Cerebellar cortex (tissue), 1 donor: Measurements from ENCODE around the gene MAP3K10.
"Not testable (repeated sequence)": the region's sequence is repeated elsewhere in the genome, so short reads cannot be mapped to it uniquely, and the experiment has no call there.

Experiments
- DNase-seq: peaks from one replicate; pipeline ENCODE4 v3.0.0-alpha.2; 2015; ENCODE audit warnings: low spot score

The MAP3K10 gene

DNA sequence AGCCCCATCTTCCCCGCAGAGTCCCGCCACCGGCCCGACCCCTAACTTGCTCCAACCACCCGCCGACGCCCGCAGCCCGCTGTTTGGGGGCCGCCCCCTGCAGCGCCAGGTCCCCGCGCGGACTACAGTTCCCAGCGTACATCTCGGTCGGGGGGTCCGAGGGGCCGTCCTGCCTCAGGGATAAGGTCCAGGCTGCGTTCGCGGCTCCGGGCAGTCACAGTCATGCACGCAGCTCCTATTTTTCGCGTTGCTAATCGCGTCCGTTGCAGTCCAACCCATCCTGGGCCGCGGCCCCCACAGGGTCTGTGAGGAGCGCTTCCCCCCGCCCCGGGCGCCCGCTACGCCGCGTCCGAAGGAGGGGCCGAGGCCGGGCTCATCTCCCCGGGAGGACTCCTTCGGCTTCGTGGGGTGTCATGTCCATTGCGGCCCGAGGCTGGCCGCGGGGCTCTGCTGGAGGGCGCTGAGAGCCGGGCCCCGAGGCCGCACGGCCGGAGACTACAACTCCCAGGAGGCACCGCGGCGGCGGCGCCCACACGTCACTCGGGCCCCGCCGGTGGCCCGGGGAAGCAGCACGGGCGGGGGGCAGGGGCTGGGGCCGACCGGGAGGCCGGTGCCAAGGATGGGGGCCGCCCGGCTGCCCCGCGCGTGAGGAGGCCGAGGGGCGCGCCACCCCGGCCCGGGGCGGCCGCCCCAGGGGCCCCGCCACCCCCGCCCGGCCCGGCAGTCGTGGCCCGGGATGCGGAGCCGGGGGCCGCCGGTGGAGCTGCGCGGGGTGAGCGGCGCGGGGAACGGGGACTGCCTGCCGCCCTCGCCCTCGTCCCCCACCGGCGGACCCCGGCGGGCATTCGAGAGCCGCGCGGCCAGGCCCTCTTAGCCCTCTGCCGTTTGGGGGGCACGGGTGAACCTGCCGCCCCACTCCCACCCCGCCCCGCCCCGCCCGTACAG lies at the start of gene MAP3K10:
MAP3K10 (plus strand) TSS at position 536 of the 945 bp plus-strand sequence. CDS start 606 bp downstream, outside the sequence.
- peak; percentile 66 for DNase-seq

DNA sequence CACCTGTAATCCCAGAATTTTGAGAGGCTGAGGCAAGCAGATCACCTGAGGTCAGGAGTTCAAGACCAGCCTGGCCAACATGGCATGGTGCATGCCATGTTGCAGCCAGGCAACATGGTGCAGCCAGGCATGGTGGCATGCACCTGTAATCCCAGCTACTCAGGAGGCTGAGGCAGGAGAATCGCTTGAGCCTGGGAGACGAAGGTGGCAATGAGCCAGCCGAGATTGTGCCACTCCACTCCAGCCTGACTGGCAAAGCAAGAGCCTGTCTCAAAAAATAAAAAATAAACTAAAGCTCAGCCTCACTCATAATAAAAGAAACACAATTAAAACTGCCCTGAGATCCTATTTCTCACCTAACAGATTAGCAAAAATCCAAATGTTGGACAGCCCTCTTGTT lies 49.7 kb upstream of the MAP3K10 start:
- DNase-seq: no peak

DNA sequence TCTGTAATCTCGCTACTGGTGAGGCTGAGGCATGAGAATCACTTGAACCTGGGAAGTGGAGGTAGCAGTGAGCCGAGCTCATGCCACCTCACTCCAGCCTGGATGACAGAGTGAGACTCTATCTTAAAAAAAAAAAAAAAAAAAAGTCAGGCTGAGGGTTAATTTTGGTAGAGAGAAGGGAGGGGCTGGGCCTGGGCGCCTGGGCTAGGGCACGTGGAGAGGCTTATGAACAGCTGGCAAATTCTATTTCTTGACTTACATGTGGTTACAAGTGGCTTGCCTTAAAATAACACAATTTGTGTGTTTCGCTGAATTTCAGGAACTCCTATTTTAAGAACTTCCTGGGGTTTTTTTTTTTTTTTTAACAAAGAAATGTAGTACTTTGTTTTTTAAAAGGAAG lies 47.6 kb upstream of the MAP3K10 start:
- no peak for DNase-seq

DNA sequence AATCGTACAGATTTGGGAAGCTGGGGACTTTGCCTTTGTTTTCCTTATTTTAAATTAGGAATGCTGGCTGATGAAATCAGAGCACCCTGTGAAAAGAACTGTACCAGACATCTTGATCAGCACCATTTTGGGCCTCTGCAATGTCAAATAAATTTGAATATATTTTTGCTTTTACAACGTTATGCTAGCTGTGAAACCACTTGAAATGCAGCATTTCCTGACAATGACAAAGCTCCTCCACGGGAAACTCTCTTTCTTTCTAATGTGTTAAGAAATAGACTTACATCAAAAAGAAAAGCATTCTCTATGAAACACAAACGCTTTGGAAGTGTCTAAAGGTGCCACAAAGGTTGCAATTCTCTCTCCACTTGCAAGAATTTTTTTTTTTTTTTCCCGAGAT lies 47.1 kb upstream of the MAP3K10 start:
- DNase-seq: no peak

DNA sequence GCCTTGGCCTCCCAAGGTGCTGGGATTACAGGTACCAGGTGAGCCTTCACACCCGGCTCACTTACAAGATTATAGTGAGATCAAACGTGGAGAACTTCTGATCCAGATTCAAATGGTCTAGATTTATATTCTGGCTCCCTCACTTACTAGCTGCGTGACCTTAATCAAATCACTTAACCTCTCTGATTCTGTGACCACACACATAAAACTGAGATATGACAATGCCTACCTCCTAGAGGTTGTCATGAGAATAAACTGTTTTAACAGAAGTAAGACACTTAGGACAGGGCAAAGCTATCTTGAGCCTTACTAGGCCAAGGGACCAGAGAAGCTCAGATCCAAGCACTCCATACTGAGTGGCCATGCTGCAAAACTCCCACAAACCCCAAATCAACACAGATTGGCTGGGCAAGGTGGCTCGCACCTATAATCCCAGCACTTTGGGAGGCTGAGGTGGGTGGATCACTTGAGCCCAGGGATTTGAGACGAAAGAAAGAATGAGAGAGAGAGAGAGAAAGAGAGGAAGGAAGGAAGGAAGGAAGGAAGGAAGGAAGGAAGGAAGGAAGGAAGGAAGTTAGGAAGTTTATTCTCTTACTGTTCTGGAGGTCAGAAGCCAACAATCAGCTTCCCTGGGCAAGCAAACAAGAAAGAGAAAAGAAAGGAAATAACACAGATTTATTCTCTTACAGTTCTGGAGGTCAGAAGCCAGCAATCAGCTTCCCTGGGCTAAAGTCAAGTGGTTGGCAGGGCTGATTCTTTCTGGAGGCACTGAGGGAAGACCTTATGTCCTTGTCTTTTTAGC lies 46.1 kb upstream of the MAP3K10 start:
- DNase-seq: no peak

DNA sequence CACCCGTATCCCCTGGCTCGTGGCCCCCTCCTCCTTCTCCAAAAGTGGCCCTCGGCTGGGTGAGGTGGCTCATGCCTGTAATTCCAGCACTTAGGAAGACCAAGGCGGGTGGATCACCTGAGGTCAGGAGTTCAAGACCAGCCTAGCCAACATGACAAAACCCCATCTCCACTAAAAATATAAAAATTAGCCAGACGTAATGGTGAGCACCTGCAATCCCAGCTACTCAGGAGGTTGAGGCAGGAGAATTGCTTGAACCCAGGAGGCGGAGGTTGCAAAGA lies 45.5 kb upstream of the MAP3K10 start:
- not testable (repeated sequence) for DNase-seq

DNA sequence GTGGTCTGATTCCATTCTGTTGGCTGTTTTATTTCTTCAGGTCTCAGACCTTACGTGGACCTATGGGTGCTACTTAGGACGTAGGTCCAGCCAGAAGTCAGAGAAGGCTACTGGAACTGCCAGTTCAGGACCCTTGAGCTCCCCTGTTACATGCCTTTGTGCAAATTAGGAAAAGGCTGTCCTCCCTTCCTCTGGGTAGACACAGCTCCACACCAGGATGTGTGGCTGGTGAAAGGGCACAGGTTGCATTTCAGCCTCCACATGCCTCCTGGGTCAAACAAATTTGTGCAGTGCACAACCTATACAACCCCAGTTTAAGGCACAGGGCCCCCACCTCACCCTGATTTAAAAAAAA lies 43.9 kb upstream of the MAP3K10 start:
- no peak for DNase-seq

DNA sequence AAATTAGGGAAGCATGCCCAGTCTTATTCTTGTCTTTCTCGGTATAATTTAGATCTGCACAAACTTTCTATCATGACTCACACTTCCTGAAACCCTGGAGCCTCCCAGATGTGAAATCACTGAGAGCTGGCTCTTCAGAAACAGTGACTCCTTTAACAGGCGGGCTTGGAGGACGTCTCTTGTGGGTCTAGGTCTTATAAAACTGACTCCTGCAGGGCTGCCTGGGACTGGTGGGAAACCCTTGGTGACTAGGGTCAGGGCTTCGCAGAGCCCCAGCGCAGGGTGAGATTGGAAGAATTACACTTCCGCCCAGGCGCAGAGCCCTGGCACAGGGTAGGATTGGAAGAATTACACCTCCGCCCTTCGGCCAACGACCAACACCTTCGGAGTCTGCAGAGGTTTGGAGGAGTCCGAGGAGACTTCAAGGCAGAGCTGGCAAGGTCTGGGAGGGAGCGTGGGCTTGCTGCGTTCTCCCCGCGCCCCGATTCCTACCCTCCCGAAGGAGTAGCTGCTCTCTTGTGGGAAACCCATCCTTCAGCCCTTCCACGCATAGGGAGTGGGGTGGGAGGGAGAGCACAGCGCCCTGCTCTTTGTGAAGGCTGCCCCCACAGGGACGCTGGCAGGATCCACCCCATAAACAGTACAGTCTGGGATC lies 43.4 kb upstream of the MAP3K10 start:
- DNase-seq: no peak

DNA sequence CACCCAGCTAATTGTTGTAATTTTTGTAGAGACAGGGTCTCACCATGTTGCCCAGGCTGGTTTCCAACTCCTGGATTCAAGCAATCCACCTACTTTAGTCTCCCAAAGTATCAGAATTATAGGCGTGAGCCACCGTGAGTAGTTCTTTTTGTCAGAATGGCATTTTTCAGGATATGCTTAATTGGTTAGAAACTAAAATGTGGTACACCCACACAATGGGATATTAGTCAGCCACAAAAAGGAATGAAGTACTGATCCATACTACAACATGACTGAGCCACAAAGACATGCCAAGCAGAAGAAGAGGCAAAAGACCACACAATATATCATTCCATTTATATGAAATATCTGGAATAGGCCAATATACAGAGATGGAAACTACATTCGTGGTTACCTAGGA lies 41.7 kb upstream of the MAP3K10 start:
- no peak for DNase-seq

DNA sequence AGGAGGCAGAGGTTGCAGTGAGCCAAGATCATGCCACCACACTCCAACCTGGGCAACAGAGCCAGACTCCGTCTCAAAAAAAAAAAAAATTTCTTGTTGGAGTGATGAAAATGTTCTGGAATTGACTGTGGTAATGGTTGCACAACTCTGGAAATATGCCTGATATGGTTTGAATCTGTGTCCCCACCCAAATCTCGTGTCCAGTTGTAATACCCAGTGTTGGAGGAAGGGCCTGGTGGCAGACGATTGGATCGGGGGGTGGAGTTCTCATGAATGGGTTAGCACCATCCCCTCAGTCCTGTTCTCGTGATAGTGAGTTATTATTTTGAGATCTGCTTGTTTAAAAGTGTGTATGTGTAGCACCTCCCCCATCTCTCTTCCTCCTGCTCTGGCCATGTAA lies 41.1 kb upstream of the MAP3K10 start:
- no peak for DNase-seq

DNA sequence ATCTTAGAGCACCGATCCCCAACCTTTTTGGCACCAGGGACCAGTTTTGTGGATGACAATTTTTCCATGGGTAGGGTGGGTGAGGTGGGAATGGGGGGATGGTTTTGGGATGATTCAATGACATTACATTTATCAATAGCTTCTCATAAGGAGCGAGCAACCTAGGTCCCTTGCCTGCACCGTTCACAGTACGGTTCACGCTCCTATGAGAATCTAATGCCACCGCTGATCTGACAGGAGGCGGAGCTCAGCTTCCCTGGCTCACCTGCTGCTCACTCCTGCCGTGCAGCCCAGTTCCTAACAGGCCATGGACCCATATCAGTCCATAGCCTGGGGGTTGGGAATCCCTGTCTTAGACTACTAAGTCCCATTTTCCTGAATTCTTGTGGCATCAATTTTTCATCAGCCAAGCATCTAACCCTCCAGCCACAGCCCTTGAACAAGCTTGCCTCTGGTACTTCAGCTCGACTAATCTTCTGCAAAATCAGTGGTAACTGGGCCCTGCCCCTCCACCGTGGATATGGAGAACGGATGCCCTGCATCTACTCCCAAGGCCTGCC lies 37.0 kb upstream of the MAP3K10 start:
- DNase-seq: no peak

DNA sequence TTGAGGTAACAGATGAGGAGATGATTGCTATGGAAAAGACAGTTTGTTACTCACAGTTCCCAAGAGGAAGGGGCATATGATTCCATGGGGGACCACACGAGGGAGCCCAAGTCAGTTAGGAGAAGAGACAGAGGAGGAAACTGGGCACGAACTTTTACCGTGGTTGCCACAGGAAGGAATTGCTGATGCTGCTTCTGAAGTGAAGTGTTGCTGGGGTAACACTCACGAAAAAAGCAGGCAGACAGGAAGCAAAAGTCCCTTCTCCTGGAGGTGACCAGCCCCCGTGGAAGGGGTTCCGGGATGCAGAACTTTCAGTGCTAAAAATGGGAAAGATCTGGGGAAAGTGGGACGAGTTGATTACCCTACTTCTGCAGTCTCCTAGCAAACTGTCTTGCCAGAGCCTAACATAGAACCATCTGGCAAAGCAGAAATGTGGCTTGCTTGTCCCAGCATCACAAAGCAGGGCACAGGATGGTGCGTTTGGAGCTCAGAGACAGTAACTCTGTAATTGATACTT lies 35.4 kb upstream of the MAP3K10 start:
- DNase-seq: peak; percentile 29

DNA sequence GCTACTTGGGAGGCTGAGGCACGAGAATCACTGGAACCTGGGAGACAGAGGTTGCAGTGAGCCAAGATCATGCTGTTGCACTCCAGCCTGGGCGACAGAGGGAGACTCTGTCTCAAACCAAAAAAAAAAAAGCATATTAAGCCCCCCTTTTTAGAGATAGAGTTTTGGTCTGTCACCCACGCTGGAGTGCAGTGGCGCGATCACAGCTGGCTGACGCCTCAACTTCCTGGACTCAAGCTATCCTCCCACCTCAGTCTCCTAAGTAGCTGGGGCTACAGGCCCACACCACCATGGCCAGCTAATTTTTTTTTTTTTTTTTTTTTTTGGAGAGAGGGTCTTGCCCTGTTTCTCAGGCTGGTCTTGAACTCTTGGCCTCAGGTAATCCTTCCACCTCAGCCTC lies 34.2 kb upstream of the MAP3K10 start:
- no peak for DNase-seq

DNA sequence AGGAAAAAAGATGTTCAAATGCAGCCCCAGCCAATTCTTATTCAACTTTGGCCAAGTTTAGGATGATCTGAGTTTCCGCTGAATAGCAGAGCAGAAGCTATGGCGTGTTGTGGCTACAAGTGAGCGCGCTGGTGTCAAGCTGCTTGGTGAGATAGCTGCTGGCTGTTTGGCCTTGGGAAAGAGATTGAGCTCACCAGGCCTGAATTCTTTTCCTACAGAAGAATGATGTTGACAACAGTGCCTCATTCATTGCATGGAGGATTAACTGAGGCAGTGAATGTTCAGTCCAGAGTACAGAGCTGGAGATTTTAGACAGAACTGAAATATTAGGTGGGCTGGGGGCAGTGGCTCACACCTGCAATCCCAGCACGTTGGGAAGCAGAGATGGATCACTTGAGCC lies 31.5 kb upstream of the MAP3K10 start:
- DNase-seq: no peak

DNA sequence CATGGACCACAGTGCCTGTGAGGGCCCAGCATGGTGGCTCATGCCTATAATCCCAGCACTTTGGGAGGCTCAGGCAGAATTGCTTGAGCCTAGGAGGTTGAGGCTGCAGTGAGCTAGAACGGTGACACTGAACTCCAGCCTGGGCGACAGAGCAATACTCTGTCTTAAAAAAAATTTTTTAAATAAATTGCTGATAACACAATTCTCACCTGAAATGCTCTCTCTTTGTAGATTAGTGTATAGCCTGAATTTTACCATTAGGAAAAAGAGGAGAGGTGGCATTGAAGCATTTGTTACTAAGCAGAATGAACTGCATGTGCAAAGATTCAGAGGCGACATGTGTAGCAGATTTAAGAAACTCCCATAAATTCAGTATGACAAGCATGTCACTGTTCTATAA lies 29.1 kb upstream of the MAP3K10 start:
- DNase-seq: no peak

DNA sequence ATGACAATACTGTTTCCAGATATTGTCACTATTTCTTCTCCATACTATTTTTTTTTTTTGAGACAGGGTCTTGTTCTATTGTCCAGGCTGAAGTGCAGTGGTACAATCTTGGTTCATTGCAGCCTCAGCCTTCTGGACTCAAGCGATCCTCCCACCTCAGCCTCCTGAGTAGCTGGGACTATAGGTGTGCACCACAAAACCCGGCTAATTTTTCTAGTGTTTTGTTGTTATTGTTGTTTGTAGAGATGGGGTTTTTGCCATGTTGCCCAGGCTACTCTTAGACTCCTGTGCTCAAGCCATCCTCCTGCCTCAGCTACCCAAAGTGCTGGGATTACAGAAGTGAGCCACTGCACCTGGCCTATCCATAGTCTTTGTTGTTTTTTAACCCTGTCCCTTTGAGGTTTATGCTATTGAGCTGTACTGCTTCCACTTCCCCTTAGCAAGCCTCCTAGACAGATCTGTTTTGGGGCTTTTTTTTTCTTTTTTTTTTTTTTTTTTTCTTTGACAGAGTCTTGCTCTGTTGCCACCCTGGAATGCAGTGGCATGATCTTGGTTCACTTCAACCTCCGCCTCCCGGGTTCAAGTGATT lies 27.6 kb upstream of the MAP3K10 start:
- peak; percentile 6 for DNase-seq

DNA sequence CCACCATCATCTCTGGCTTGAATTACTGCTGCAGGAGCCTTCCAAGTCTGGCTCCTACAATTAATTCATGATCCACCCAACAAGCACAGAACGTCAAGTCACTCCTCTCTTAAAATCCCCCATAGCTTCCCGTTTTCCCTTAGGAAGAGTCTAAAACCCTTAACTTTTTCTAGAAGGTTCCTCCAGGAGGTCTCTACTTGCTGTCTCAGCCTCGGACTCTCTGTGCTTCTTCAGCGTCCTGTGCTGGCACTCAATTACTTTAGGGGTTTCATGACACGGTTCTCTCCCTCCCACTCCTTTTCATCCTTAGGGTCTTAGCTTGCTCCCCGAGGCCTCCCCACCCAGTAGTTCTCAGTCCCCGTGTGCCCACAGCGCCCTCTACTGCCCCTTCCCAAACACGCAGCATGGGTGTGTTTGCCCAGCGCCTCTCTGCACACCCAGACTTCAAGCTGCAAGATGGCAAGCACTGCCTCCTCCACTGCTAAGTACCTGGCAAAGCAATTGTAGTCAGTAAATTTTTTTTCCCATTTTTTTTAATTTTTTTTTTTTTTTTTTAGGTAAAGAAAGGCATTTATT lies 25.8 kb upstream of the MAP3K10 start:
- peak; percentile 59 for DNase-seq

DNA sequence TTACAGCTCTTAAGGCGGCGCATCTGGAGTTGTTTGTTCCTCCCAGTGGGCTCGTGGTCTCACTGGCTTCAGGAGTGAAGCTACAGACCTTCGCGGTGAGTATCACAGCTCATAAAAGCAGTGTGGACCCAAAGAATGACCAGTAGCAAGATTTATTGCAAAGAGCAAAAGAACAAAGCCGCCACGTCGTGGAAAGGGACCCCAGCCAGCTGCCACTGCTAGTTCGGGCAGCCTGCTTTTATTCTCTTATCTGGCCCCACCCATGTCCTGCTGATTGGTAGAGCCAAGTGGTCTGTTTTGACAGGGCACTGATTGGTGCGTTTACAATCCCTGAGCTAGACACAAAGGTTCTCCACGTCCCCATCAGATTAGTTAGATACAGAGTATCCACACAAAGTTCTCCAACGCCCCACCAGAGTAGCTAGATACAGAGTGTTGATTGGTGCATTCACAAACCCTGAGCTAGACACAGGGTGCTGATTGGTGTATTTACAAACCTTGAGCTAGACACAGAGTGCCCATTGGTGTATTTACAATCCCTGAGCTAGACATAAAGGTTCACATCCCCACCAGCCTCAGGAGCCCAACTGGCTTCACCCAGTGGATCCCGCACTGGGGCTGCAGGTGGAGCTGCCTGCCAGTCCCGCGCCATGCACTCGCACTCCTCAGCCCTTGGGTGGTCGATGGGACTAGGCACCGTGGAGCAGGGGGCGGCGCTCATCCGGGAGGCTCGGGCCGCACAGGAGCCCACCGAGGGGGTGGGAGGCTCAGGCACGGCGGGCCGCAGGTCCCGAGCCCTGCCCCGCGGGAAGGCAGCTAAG lies 21.5 kb upstream of the MAP3K10 start:
- DNase-seq: not testable (repeated sequence)

DNA sequence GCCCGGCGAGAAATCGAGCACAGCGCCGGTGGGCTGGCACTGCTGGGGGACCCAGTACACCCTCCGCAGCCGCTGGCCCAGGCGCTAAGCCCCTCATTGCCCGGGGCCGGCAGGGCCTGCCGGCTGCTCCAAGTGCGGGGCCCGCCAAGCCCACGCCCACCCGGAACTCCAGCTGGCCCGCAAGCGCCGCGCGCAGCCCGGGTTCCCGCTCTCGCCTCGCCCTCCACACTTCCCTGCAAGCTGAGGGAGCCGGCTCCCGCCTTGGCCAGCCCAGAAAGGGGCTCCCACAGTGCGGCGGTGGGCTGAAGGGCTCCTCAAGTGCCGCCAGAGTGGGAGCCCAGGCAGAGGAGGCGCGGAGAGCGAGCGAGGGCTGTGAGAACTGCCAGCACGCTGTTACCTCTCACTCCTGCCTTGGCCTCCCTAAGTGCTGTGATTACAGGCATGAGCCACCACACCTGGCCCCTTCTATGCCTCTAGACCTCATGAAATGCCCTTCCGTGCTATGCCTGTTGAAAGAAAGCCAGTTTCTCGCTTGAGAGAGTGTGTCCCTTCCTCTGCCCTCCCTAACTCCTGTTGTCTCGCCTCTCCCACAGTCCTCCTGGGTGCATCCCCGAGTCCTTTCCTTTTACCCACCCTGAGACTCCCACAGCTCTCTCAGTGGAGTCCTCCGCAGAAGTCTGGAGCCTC lies 20.8 kb upstream of the MAP3K10 start:
- DNase-seq: not testable (repeated sequence)

DNA sequence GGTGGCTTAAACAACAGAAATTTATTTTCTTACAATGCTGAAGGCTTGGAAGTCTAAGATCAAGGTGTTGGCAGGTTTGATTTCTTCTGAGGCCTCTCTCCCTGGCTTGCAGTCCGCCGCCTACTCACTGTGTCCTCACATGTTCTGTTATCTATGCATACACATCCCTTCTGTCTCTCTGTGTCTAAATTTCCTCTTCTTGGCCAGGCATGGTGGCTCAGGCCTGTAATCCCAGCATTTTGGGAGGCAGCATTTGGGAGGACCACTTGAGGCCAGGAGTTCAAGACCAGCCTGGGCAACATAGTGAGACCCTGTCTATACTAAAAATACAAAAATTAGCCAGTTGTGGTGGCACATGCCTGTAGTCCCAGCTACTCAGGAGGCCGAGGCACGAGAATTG lies 19.9 kb upstream of the MAP3K10 start:
- DNase-seq: not testable (repeated sequence)
